ENCODE measurements around the gene NR1I3. TPM values are rescaled to one million over a fixed set of nuclear protein-coding genes. Genes with fewer than 3 reads are reported as not detected.
"Not testable (repeated sequence)": the region's sequence is repeated elsewhere in the genome, so short reads cannot be mapped to it uniquely, and the experiment has no call there.

NR1I3 gene
- total and polyA plus RNA-seq, 9 donors = not detected

- H3K27ac ChIP-seq = peak overlapping the region in 1 of 2 donors; percentile 49
- peak overlapping the region; percentile 58 for H3K4me3 ChIP-seq
- WGBS, 3 donors = 5 to 7% (median 5%) methylated on average over 15 of the region's 15 CpGs
- peak in 3 of 5 donors; percentile 42 to 50 (median 46) for DNase-seq
- intact Hi-C loops (cut with DNase I) = loop anchor here in 3 of 4 donors (5.0 to 10.0 kb wide), 4 partner anchors 34 to 158 kb away; partner anchors contain the start of gene MPZ (in 1 of the 3)
- H3K4me1 ChIP-seq (ENCODE audit: insufficient read depth) = peaks cover 5% of the 10 kb centered on the region
- H3K36me3 ChIP-seq = no peaks in the 10 kb centered on the region
- H3K27me3 ChIP-seq = no peaks in the 10 kb centered on the region
- H3K9me3 ChIP-seq = no peaks in the 10 kb centered on the region
- TF ChIP-seq POLR2A (IDR thresholded peaks at IDR 0.05) = no peak
- TF ChIP-seq EP300 (IDR thresholded peaks at IDR 0.05) = no peak
- TF ChIP-seq, protein P1, sequence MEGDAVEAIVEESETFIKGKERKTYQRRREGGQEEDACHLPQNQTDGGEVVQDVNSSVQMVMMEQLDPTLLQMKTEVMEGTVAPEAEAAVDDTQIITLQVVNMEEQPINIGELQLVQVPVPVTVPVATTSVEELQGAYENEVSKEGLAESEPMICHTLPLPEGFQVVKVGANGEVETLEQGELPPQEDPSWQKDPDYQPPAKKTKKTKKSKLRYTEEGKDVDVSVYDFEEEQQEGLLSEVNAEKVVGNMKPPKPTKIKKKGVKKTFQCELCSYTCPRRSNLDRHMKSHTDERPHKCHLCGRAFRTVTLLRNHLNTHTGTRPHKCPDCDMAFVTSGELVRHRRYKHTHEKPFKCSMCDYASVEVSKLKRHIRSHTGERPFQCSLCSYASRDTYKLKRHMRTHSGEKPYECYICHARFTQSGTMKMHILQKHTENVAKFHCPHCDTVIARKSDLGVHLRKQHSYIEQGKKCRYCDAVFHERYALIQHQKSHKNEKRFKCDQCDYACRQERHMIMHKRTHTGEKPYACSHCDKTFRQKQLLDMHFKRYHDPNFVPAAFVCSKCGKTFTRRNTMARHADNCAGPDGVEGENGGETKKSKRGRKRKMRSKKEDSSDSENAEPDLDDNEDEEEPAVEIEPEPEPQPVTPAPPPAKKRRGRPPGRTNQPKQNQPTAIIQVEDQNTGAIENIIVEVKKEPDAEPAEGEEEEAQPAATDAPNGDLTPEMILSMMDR (IDR thresholded peaks at IDR 0.05) = no peak
Observed at GRCh38 chr1:161226320-161226711, 11.7 kb downstream of the NR1I3 start.

DNA sequence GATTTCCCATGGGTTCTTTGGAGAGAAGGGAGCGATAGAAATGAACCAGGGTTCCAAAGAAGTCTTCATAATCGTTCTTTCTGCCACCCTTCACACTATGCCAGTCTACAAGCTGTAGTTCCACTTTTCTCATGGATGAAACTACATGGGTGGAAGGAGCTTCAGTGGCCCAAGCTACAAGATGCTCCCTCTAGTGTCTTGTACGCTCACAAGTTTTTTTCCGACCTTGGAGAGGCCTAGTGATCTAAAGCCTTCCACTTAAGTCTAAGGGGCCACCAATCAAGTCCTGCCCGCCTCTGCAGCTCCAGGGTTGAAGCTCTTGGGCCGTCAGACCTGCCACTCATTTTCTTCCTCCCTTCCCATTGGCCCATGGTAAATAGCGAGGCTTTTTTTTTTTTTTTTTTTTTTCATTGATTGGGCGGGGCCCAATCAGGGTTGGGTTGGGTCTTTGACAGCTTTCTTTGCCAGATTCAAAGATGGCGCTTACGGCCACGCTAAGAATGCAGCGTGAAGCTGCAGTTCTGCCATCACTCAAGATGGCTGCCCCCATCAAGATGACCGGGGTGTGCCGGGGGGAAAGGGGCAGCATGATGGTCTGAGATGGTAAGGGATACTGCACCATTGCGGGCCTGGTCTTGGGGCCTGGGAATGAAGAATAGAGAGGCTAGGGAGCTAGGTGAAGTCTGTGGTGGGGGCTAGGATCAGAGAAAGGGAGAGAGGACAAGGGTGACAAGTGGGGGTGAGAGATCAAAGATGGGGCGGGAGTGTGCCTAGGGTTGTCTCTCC, 12.3 kb downstream of the NR1I3 start, which contains the start of gene TOMM40L:
TOMM40L (plus strand) TSS at position 527 of the 786 bp plus-strand sequence. CDS start 430 bp downstream, outside the sequence.
- TF ChIP-seq EP300 (IDR thresholded peaks at IDR 0.05) (no peak), POLR2A (IDR thresholded peaks at IDR 0.05) (peak; percentile 10)
- TF ChIP-seq, protein P1 (IDR thresholded peaks at IDR 0.05) = peak; percentile 34 to 68 (median 62)
- intact Hi-C loops (cut with DNase I) = loop anchor here in 3 of 4 donors (5.0 to 10.0 kb wide), 4 partner anchors 33 to 159 kb away; partner anchors contain the start of gene MPZ (in 1 of the 3)

GRCh38 chr1:161225178-161225533, 12.8 kb downstream of the NR1I3 start:
- intact Hi-C loops (cut with DNase I) = loop anchor here in 3 of 4 donors (5.0 to 10.0 kb wide), 4 partner anchors 33 to 160 kb away; partner anchors contain the start of gene MPZ (in 1 of the 3)
- no peak for DNase-seq
- WGBS, 3 donors = 40 to 48% (median 40%) methylated on average over 7 of the region's 7 CpGs
- no peaks in the 10 kb centered on the region for H3K27me3 ChIP-seq
- H3K27ac ChIP-seq = no peak overlapping the region
- TF ChIP-seq, protein P1 (IDR thresholded peaks at IDR 0.05) = no peak
- TF ChIP-seq EP300 (IDR thresholded peaks at IDR 0.05) = no peak
- no peak for TF ChIP-seq POLR2A (IDR thresholded peaks at IDR 0.05)
- H3K36me3 ChIP-seq = no peaks in the 10 kb centered on the region
- H3K4me1 ChIP-seq (ENCODE audit: insufficient read depth) = peaks cover 5% of the 10 kb centered on the region
- H3K4me3 ChIP-seq = no peak overlapping the region
- H3K9me3 ChIP-seq = no peaks in the 10 kb centered on the region

More for the DNA sequence above, 12.3 kb downstream of the NR1I3 start, which contains the start of gene TOMM40L:
- 5 to 7% (median 7%) methylated on average over 16 of the region's 16 CpGs for WGBS, 3 donors
- Histone ChIP-seq H3K27ac (peak within 1 kb of the TSS in 1 of 2 donors; percentile 49), H3K4me3 (peak within 1 kb of the TSS; percentile 58), H3K9me3 (no peaks in the 10 kb centered on the region), H3K4me1 (ENCODE audit: insufficient read depth) (peaks cover 5% of the 10 kb centered on the region), H3K36me3 (no peaks in the 10 kb centered on the region), H3K27me3 (no peaks in the 10 kb centered on the region)
- peak; percentile 80 to 93 (median 85) for DNase-seq

- not testable (repeated sequence) for H3K4me3 ChIP-seq; H3K27me3 ChIP-seq; H3K9me3 ChIP-seq; H3K4me1 ChIP-seq (ENCODE audit: insufficient read depth); H3K36me3 ChIP-seq; H3K27ac ChIP-seq; DNase-seq
- intact Hi-C loops (cut with DNase I) = loop anchor here in 3 of 4 donors (5.0 to 10.0 kb wide), 4 partner anchors 32 to 160 kb away; partner anchors contain the start of gene MPZ (in 1 of the 3)
- WGBS, 3 donors = 83 to 85% (median 85%) methylated on average over 13 of the region's 13 CpGs
Observed at GRCh38 chr1:161224695-161225087, 13.3 kb downstream of the NR1I3 start.

All from ovary (tissue), 9 donors.